Trophoblast cell (in vitro differentiated cells and primary cell): Measurements from ENCODE around the gene HOXD10. TPM values are rescaled to one million over a fixed set of nuclear protein-coding genes. Genes with fewer than 3 reads are reported as not detected.

Experiments
- DNase-seq, 2 donors: peaks; one replicate each; pipeline ENCODE4 v3.0.0-alpha.2; 2016
- H2AFZ ChIP-seq: 2 replicates; pipeline ENCODE4 v1.6.1; 2013; ENCODE audit warnings: low read length, moderate library complexity, mild to moderate bottlenecking; ENCODE audit not compliant: insufficient read depth, poor library complexity
- H2AK5ac ChIP-seq: 2 replicates; pipeline ENCODE4 v1.6.1; 2013; ENCODE audit warnings: mild to moderate bottlenecking, low read length
- H2BK120ac ChIP-seq: 2 replicates; pipeline ENCODE4 v1.6.1; 2013; ENCODE audit warnings: low read length, mild to moderate bottlenecking, moderate library complexity; ENCODE audit not compliant: insufficient read depth, poor library complexity
- H2BK12ac ChIP-seq: 2 replicates; pipeline ENCODE4 v1.6.1; 2013; ENCODE audit warnings: mild to moderate bottlenecking, low read length, moderate library complexity
- H2BK5ac ChIP-seq: 2 replicates; pipeline ENCODE4 v1.6.1; 2013; ENCODE audit warnings: low read length, low read depth, moderate library complexity, mild to moderate bottlenecking; ENCODE audit not compliant: poor library complexity
- H3K14ac ChIP-seq: 2 replicates; pipeline ENCODE4 v1.6.1; 2013; ENCODE audit warnings: mild to moderate bottlenecking, low read length
- H3K18ac ChIP-seq: 2 replicates; pipeline ENCODE4 v1.6.1; 2013; ENCODE audit warnings: mild to moderate bottlenecking, low read length
- H3K23ac ChIP-seq: 2 replicates; pipeline ENCODE4 v1.6.1; 2013; ENCODE audit warnings: low read length
- H3K27ac ChIP-seq: 2 replicates; pipeline ENCODE4 v1.5.1; 2013; ENCODE audit warnings: low read depth, mild to moderate bottlenecking, inconsistent platforms, low read length, moderate library complexity
- H3K27me3 ChIP-seq: 2 replicates; pipeline ENCODE4 v1.6.1; 2013; ENCODE audit warnings: inconsistent platforms, mild to moderate bottlenecking, low read length, moderate library complexity; ENCODE audit not compliant: insufficient read depth
- H3K36me3 ChIP-seq, 2 experiments: 1 replicate in 1 of 2; 2 replicates in 1 of 2; pipeline ENCODE4 v1.6.1; 2013; ENCODE audit warnings: low read length in 2 of 2, mild to moderate bottlenecking in 2 of 2, moderate library complexity in 1 of 2; ENCODE audit not compliant: insufficient read depth in 2 of 2, control insufficient read depth in 1 of 2
- H3K4ac ChIP-seq: 2 replicates; pipeline ENCODE4 v1.6.1; 2013; ENCODE audit warnings: low read depth, mild to moderate bottlenecking, low read length, moderate library complexity
- H3K4me1 ChIP-seq, 2 experiments: 1 replicate in 1 of 2; 2 replicates in 1 of 2; pipeline ENCODE4 v1.6.1; 2013; ENCODE audit warnings: low read length in 2 of 2, mild to moderate bottlenecking in 2 of 2, moderate library complexity in 1 of 2; ENCODE audit not compliant: insufficient read depth in 2 of 2, control insufficient read depth in 1 of 2
- H3K4me2 ChIP-seq: 2 replicates; pipeline ENCODE4 v1.6.1; 2013; ENCODE audit warnings: inconsistent platforms, mild to moderate bottlenecking, low read length, moderate library complexity
- H3K4me3 ChIP-seq: 2 replicates; pipeline ENCODE4 v1.5.1; 2013; ENCODE audit warnings: mild to moderate bottlenecking, low read depth, low read length, inconsistent platforms
- H3K79me1 ChIP-seq: one replicate; pipeline ENCODE4 v1.6.1; 2013; ENCODE audit warnings: low read length
- H3K79me2 ChIP-seq: 2 replicates; pipeline ENCODE4 v1.6.1; 2013; ENCODE audit warnings: low read length, mild to moderate bottlenecking; ENCODE audit not compliant: control insufficient read depth, insufficient read depth, poor library complexity
- H3K9ac ChIP-seq: 2 replicates; pipeline ENCODE4 v1.6.1; 2013; ENCODE audit warnings: mild to moderate bottlenecking, low read length
- H3K9me3 ChIP-seq: 2 replicates; pipeline ENCODE4 v1.6.1; 2013; ENCODE audit warnings: low read depth, mild to moderate bottlenecking, control low read depth, inconsistent platforms, low read length; ENCODE audit not compliant: insufficient read depth
- H4K12ac ChIP-seq: 2 replicates; pipeline ENCODE4 v1.6.1; 2013; ENCODE audit warnings: low read depth, mild to moderate bottlenecking, low read length, moderate library complexity
- H4K8ac ChIP-seq: 2 replicates; pipeline ENCODE4 v1.6.1; 2013; ENCODE audit warnings: low read depth, mild to moderate bottlenecking, low read length, moderate library complexity
- H4K91ac ChIP-seq: one replicate; pipeline ENCODE4 v1.6.1; 2013; ENCODE audit warnings: low read depth, mild to moderate bottlenecking, low read length, moderate library complexity
- WGBS: extraction: QIAGEN DNeasy Blood & Tissue Kit; methylation state at CpG from one replicate; pipeline ENCODE4 v1.1.7; 2013; ENCODE audit warnings: missing lambda C conversion rate; ENCODE audit not compliant: insufficient read length, insufficient coverage; ENCODE audit errors: extremely low coverage; 5-methylcytosine and 5-hydroxymethylcytosine counted together
- polyA plus RNA-seq: library from polyadenylated mRNA; stranded (reverse); fragments of 200-250 nt; gene quantifications from 2 replicates; pipeline ENCODE4 v1.2.3, GENCODE V29; 2013

HOXD10 gene
- 1.4 and 1.6 TPM in 2 replicates for polyA plus RNA-seq

GRCh38 chr2:176115883-176116813, at the start of gene HOXD10:
HOXD10 (plus strand) TSS chr2:176116778; CDS start chr2:176116834, 56 bp downstream.
- no peak within 1 kb of the TSS for H2BK5ac ChIP-seq
- no CpG with 5 or more reads among the region's 66 CpGs for WGBS
- H4K91ac ChIP-seq, result no peak within 1 kb of the TSS

DNA sequence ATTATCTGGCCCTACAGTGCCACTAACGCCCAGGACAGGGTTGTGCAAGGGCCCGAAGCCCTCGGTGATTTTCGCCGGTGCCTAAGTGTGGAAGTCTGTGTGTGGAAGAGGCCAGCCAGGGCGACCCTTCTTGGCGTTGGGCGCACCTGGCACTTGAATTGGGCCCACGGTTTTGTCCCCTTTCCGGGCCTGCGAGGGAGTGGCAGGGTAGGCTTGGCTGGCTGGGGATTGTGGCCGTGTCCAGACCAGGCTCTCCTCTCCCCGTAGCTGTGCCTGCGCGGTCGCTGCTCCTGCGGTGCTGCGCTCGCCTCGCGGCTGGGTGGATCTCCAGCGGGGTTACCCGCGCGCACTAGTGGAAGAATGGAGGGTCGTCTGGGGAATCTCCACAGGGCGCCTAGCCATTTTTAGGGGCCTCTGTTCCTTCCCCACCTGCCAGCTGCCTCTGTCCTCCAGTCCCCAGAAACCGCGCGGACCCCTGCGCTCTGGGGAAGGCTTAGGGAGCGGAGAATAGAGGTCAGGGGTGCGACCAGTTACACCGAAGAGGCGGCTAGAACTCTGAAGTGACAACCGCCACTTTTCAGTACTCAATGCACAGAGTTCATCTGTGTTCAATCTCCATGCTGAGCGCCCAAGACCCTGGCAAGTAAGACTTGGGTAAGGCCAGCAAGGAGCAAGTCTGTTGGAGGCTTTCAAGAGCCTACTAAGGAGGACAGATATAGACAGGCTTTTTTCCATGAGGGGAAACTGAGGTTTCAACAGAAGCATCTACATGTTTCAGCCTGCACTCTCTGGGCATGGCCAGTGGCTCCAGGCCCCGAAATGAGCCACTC, 48.8 kb upstream of the HOXD10 start:
- Histone ChIP-seq H3K4me2 (peak overlapping the region; percentile 57), H2BK12ac (no peak overlapping the region), H3K14ac (no peak overlapping the region), H2AK5ac (no peak overlapping the region), H4K12ac (no peak overlapping the region), H2BK120ac (no peak overlapping the region), H3K4me1 (peaks cover 4 to 5% of the 10 kb centered on the region in 2 experiments), H3K27me3 (peaks cover 66% of the 10 kb centered on the region), H3K27ac (no peak overlapping the region), H3K9ac (no peak overlapping the region), H3K36me3 (no peaks in the 10 kb centered on the region), H3K18ac (no peak overlapping the region), H3K79me2 (peaks cover 2% of the 10 kb centered on the region), H2BK5ac (no peak overlapping the region), H3K4me3 (no peak overlapping the region), H2AFZ (no peak overlapping the region), H3K79me1 (peaks cover 2% of the 10 kb centered on the region), H3K9me3 (peaks cover 11% of the 10 kb centered on the region), H3K23ac (no peak overlapping the region), H3K4ac (no peak overlapping the region), H4K91ac (no peak overlapping the region), H4K8ac (no peak overlapping the region)
- DNase-seq, result no peak
- no CpG with 5 or more reads among the region's 38 CpGs for WGBS

More at GRCh38 chr2:176115883-176116813, at the start of gene HOXD10:
- Histone ChIP-seq H3K4me2 (peak within 1 kb of the TSS; percentile 42), H2BK120ac (no peak within 1 kb of the TSS), H2AK5ac (no peak within 1 kb of the TSS), H3K14ac (no peak within 1 kb of the TSS), H3K9ac (no peak within 1 kb of the TSS), H3K18ac (no peak within 1 kb of the TSS), H3K23ac (no peak within 1 kb of the TSS), H3K4ac (no peak within 1 kb of the TSS), H3K27ac (no peak within 1 kb of the TSS), H3K36me3 (no peaks in the 10 kb centered on the region), H3K4me1 (no peaks in the 10 kb centered on the region), H2BK12ac (no peak within 1 kb of the TSS), H3K79me2 (no peaks in the 10 kb centered on the region), H3K4me3 (no peak within 1 kb of the TSS), H3K27me3 (peaks cover 84% of the 10 kb centered on the region), H3K9me3 (peaks cover 24% of the 10 kb centered on the region), H4K12ac (no peak within 1 kb of the TSS), H3K79me1 (no peaks in the 10 kb centered on the region), H2AFZ (no peak within 1 kb of the TSS), H4K8ac (no peak within 1 kb of the TSS)
- DNase-seq, result peak in 1 of 2 donors; percentile 30

DNA sequence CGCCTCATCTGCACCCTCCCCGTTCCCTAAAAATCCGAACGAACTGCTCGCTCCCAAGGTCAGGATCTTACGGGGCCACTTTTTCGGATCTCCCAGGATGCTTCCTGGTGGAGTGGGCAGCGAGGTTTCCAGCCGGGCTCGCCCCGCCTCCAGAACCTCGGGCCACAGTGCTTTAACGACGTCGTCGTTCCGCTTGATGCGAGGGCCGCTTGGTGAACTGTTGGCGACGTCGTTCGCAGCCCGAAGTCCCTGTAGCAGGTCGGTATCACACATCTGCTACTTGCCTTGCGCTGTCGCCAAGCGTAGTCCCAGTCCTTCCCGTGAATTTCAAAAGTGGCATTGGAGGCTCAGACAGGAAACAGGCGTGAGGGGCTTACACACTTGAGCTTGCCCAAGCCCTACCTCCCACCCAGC, 48.2 kb upstream of the HOXD10 start:
- Histone ChIP-seq H3K23ac (no peak overlapping the region), H3K18ac (no peak overlapping the region), H3K79me1 (peaks cover 2% of the 10 kb centered on the region), H4K8ac (no peak overlapping the region), H2AK5ac (no peak overlapping the region), H3K27me3 (peaks cover 72% of the 10 kb centered on the region), H3K14ac (no peak overlapping the region), H3K9me3 (peaks cover 11% of the 10 kb centered on the region), H2AFZ (no peak overlapping the region), H4K12ac (no peak overlapping the region), H2BK5ac (no peak overlapping the region), H3K36me3 (no peaks in the 10 kb centered on the region), H4K91ac (no peak overlapping the region), H3K27ac (no peak overlapping the region), H3K4me1 (peaks cover 4 to 5% of the 10 kb centered on the region in 2 experiments), H3K4ac (no peak overlapping the region), H3K4me3 (no peak overlapping the region), H3K9ac (no peak overlapping the region), H2BK120ac (no peak overlapping the region), H3K4me2 (peak overlapping the region; percentile 4), H3K79me2 (peaks cover 2% of the 10 kb centered on the region), H2BK12ac (no peak overlapping the region)
- WGBS, result no CpG with 5 or more reads among the region's 30 CpGs
- DNase-seq, result no peak
